Gastroesophageal sphincter (tissue), 4 donors: ENCODE data around the gene ECEL1. TPM values are rescaled to one million over a fixed set of nuclear protein-coding genes. Genes with fewer than 3 reads are reported as not detected.
"Not testable (repeated sequence)": the region's sequence is repeated elsewhere in the genome, so short reads cannot be mapped to it uniquely, and the experiment has no call there.

ENCODE experiments used
- ATAC-seq: fragments of 150-250 bp; one replicate; pipeline ENCODE4 v1.9.1; 2016; ENCODE audit warnings: mild to moderate bottlenecking, moderate library complexity
- H3K27ac ChIP-seq, 4 donors: fragments of 200-600 bp; sonication (generic) in 3 of 4; 1 replicate in 3 of 4; 2 replicates in 1 of 4; pipeline ENCODE4 v1.5.1; 2016 to 2019
- H3K27me3 ChIP-seq: fragments of 200-600 bp; sonication (generic); one replicate; pipeline ENCODE4 v1.5.1; 2019
- H3K36me3 ChIP-seq, 2 donors: fragments of 200-600 bp; sonication (generic); one replicate each; pipeline ENCODE4 v1.5.1; 2019; ENCODE audit warnings: control low read depth in 1 of 2
- H3K4me1 ChIP-seq, 3 donors: fragments of 200-600 bp; sonication (generic); 1 replicate in 2 of 3; 2 replicates in 1 of 3; pipeline ENCODE4 v1.5.1; 2016 to 2019; ENCODE audit warnings: control low read depth in 2 of 3
- H3K4me3 ChIP-seq, 2 donors: fragments of 200-600 bp; sonication (generic); one replicate each; pipeline ENCODE4 v1.5.1; 2019; ENCODE audit warnings: mild to moderate bottlenecking in 1 of 2, moderate library complexity in 1 of 2
- H3K9me3 ChIP-seq, 3 donors: fragments of 200-600 bp; sonication (generic); one replicate each; pipeline ENCODE4 v1.5.1; 2017 to 2019; ENCODE audit warnings: control low read depth in 2 of 3
- CTCF ChIP-seq, 4 experiments: fragments of 200-600 bp in 2 of 4; fragments of 450-650 bp in 2 of 4; sonication (generic) in 1 of 4; IDR thresholded peaks; one replicate each; pipeline ENCODE4 v1.5.1; 2017 to 2019; ENCODE audit warnings: antibody characterized with exemption in 4 of 4, mild to moderate bottlenecking in 2 of 4, moderate library complexity in 2 of 4
- EP300 ChIP-seq: sonication (generic); formaldehyde crosslinking; IDR thresholded peaks from one replicate; pipeline ENCODE4 v1.6.1; 2017; ENCODE audit warnings: antibody characterized with exemption, mild to moderate bottlenecking
- POLR2A ChIP-seq, 2 donors: fragments of 450-650 bp; IDR thresholded peaks; one replicate each; pipeline ENCODE4 v1.6.1; 2017; ENCODE audit warnings: antibody characterized with exemption in 2 of 2, mild to moderate bottlenecking in 2 of 2, moderate library complexity in 1 of 2
- POLR2AphosphoS5 ChIP-seq: sonication (generic); formaldehyde crosslinking; IDR thresholded peaks from one replicate; pipeline ENCODE4 v1.6.1; 2017; ENCODE audit warnings: antibody characterized with exemption
- WGBS, 2 donors: methylation state at CpG; one replicate each; pipeline ENCODE4 v1.1.5; 2018; ENCODE audit warnings: low coverage in 1 of 2; 5-methylcytosine and 5-hydroxymethylcytosine counted together
- total RNA-seq, 4 donors: library from RNA; depleted of rRNA; stranded (reverse); fragments of >200 nt; gene quantifications; one replicate each; pipeline ENCODE4 v1.1.0, GENCODE V29; 2016

ECEL1 gene
- total RNA-seq, 4 donors from 2014 or later: 1.1 to 1.4 TPM; not detected in 2

GRCh38 chr2:232435375-232435648 is 52.3 kb downstream of the ECEL1 start:
- H3K27me3 ChIP-seq: peaks cover 13% of the 10 kb centered on the region
- H3K9me3 ChIP-seq: no peaks in the 10 kb centered on the region
- H3K4me1 ChIP-seq: peaks cover 0 to under 1% (median 0%) of the 10 kb centered on the region in 3 donors
- TF ChIP-seq POLR2A (IDR thresholded peaks at IDR 0.05) (no peak), POLR2AphosphoS5 (no peak), CTCF (IDR thresholded peaks at IDR 0.05) (no peak), EP300 (no peak)
- no peak overlapping the region for H3K27ac ChIP-seq
- H3K36me3 ChIP-seq: no peaks in the 10 kb centered on the region
- WGBS, 2 donors: 72 to 95% methylated on average over 3 to 4 of the region's 4 CpGs
- H3K4me3 ChIP-seq: no peak overlapping the region
- no peak for ATAC-seq

- 70 to 86% methylated on average over 2 of the region's 12 CpGs for whole genome bisulfite sequencing, 2 donors
- Histone ChIP-seq H3K9me3 (no peaks in the 10 kb centered on the region), H3K27me3 (peaks cover 13% of the 10 kb centered on the region), H3K36me3 (no peaks in the 10 kb centered on the region), H3K4me3 (no peak overlapping the region), H3K4me1 (no peaks in the 10 kb centered on the region), H3K27ac (no peak overlapping the region)
- ATAC-seq: no peak
- no peak for TF ChIP-seq POLR2AphosphoS5
- no peak for TF ChIP-seq EP300
- no peak for TF ChIP-seq POLR2A (IDR thresholded peaks at IDR 0.05)
These were observed 52.9 kb downstream of the ECEL1 start for GRCh38 chr2:232434563-232435374.

GRCh38 chr2:232434091-232434490 is 53.5 kb downstream of the ECEL1 start:
- 100% methylated on average over 2 of the region's 9 CpGs; no CpG with 5 or more reads in 1 of the 2 donors for WGBS, 2 donors
- Histone ChIP-seq H3K9me3 (no peaks in the 10 kb centered on the region), H3K27ac (no peak overlapping the region), H3K36me3 (no peaks in the 10 kb centered on the region), H3K4me3 (no peak overlapping the region), H3K4me1 (no peaks in the 10 kb centered on the region), H3K27me3 (peaks cover 10% of the 10 kb centered on the region)
- ATAC-seq: no peak
- TF ChIP-seq POLR2AphosphoS5: no peak
- TF ChIP-seq CTCF (IDR thresholded peaks at IDR 0.05): no peak
- TF ChIP-seq EP300: no peak
- no peak for TF ChIP-seq POLR2A (IDR thresholded peaks at IDR 0.05)

- ATAC-seq, H3K4me1 ChIP-seq, H3K36me3 ChIP-seq, H3K9me3 ChIP-seq, H3K4me3 ChIP-seq, H3K27me3 ChIP-seq, H3K27ac ChIP-seq: not testable (repeated sequence)
- no CpG with 5 or more reads among the region's 9 CpGs for WGBS, 2 donors
These were observed 54.0 kb downstream of the ECEL1 start for GRCh38 chr2:232433622-232434021.

GRCh38 chr2:232432598-232433184 is 54.9 kb downstream of the ECEL1 start:
- no peaks in the 10 kb centered on the region for H3K4me1 ChIP-seq
- peaks cover 11% of the 10 kb centered on the region for H3K27me3 ChIP-seq
- H3K27ac ChIP-seq: no peak overlapping the region
- no peak for TF ChIP-seq EP300
- no peak for TF ChIP-seq POLR2AphosphoS5
- TF ChIP-seq CTCF (IDR thresholded peaks at IDR 0.05): no peak
- TF ChIP-seq POLR2A (IDR thresholded peaks at IDR 0.05): no peak
- no peaks in the 10 kb centered on the region for H3K9me3 ChIP-seq
- WGBS, 2 donors: no CpG with 5 or more reads among the region's 16 CpGs
- no peak for ATAC-seq
- H3K4me3 ChIP-seq: no peak overlapping the region
- no peaks in the 10 kb centered on the region for H3K36me3 ChIP-seq
